IMR-90 (cell line): ENCODE results near the gene ALG1. TPM values are rescaled to one million over a fixed set of nuclear protein-coding genes. Genes with fewer than 3 reads are reported as not detected.

Experiments
- ATAC-seq: fragments of 200-7000 bp; cut with Tn5 transposase; 2 replicates; pipeline ENCODE4 v1.9.1; 2020; ENCODE audit warnings: low read depth, mild to moderate bottlenecking, moderate library complexity
- BruUV-seq: library from RNA; stranded (reverse); fragments of 400-500 nt; replicated peaks from 2 replicates; lab custom pipeline; 2021; lab: Mats Ljungman, UMichigan
- CTCF ChIA-PET: fragments of 300-600 bp; formaldehyde crosslinking; extraction: SDS; loops from one replicate; lab custom pipeline; 2021; ENCODE audit warnings: antibody characterized with exemption; lab: Yijun Ruan, JAX
- POLR2A ChIA-PET: fragments of 300-600 bp; sonication (Branson Sonifier 250); formaldehyde crosslinking; loops from one replicate; lab custom pipeline; 2022; ENCODE audit warnings: antibody characterized with exemption; ENCODE audit not compliant: unreplicated experiment; lab: Charles Lee
- DNase-seq: peaks from one replicate; pipeline ENCODE4 v3.0.0; 2013
- H2AFZ ChIP-seq: replicated peaks from 2 replicates; pipeline ENCODE3; 2013; ENCODE audit warnings: low read length, mild to moderate bottlenecking; ENCODE audit not compliant: poor library complexity
- H2AK5ac ChIP-seq: 2 replicates; pipeline ENCODE4 v1.6.1; 2013; ENCODE audit warnings: low read depth, low read length, inconsistent platforms
- H2AK9ac ChIP-seq: replicated peaks from 2 replicates; pipeline ENCODE3; 2013; ENCODE audit warnings: mild to moderate bottlenecking, low read depth, low read length, moderate library complexity; ENCODE audit not compliant: poor library complexity
- H2BK120ac ChIP-seq: 2 replicates; pipeline ENCODE4 v1.6.1; 2013; ENCODE audit warnings: low read depth, low read length, inconsistent platforms
- H2BK15ac ChIP-seq: 3 replicates; pipeline ENCODE4 v1.6.1; 2013; ENCODE audit warnings: low read depth, low read length, inconsistent platforms
- H2BK20ac ChIP-seq: 2 replicates; pipeline ENCODE4 v1.6.1; 2013; ENCODE audit warnings: low read depth, mild to moderate bottlenecking, inconsistent platforms, low read length, moderate library complexity
- H2BK5ac ChIP-seq: 2 replicates; pipeline ENCODE4 v1.6.1; 2013; ENCODE audit warnings: mild to moderate bottlenecking, low read depth, low read length, inconsistent platforms; ENCODE audit not compliant: poor library complexity, severe bottlenecking
- H3K14ac ChIP-seq: replicated peaks from 2 replicates; pipeline ENCODE4 v1.6.1; 2013; ENCODE audit warnings: low read depth, low read length, inconsistent platforms
- H3K18ac ChIP-seq: 2 replicates; pipeline ENCODE4 v1.6.1; 2013; ENCODE audit warnings: low read depth, low read length, control low read depth
- H3K23ac ChIP-seq: 2 replicates; pipeline ENCODE4 v1.6.1; 2013; ENCODE audit warnings: low read depth, low read length, inconsistent platforms
- H3K27ac ChIP-seq: 2 replicates; pipeline ENCODE4 v1.5.1; 2013; ENCODE audit warnings: mild to moderate bottlenecking, control low read depth, low read length; ENCODE audit not compliant: insufficient read depth
- H3K27me3 ChIP-seq: 2 replicates; pipeline ENCODE4 v1.6.1; 2013; ENCODE audit warnings: low read length; ENCODE audit not compliant: control insufficient read depth, insufficient read depth
- H3K36me3 ChIP-seq: 2 replicates; pipeline ENCODE4 v1.6.1; 2013; ENCODE audit warnings: low read length, mixed read lengths; ENCODE audit not compliant: control insufficient read depth, insufficient read depth
- H3K4ac ChIP-seq: 2 replicates; pipeline ENCODE4 v1.6.1; 2013; ENCODE audit warnings: low read depth, low read length, inconsistent platforms
- H3K4me1 ChIP-seq: 2 replicates; pipeline ENCODE4 v1.6.1; 2013; ENCODE audit warnings: low read length, mixed read lengths; ENCODE audit not compliant: control insufficient read depth, insufficient read depth
- H3K4me2 ChIP-seq: 2 replicates; pipeline ENCODE4 v1.6.1; 2013; ENCODE audit warnings: low read depth, mild to moderate bottlenecking, control low read depth, low read length, moderate library complexity
- H3K4me3 ChIP-seq: 2 replicates; pipeline ENCODE4 v1.5.1; 2013; ENCODE audit warnings: low read depth, mild to moderate bottlenecking, control low read depth, low read length, moderate library complexity; ENCODE audit not compliant: insufficient read depth
- H3K56ac ChIP-seq: 2 replicates; pipeline ENCODE4 v1.6.1; 2013; ENCODE audit warnings: low read length, inconsistent platforms; ENCODE audit not compliant: insufficient read depth; ENCODE audit errors: extremely low read depth
- H3K79me1 ChIP-seq, 2 experiments: 2 replicates each; pipeline ENCODE4 v1.6.1; 2013; ENCODE audit warnings: low read length in 2 of 2, inconsistent platforms in 1 of 2, low read depth in 1 of 2
- H3K9ac ChIP-seq: 2 replicates; pipeline ENCODE4 v1.6.1; 2013; ENCODE audit warnings: low read depth, low read length, control low read depth
- H3K9me1 ChIP-seq: 2 replicates; pipeline ENCODE4 v1.6.1; 2013; ENCODE audit warnings: low read length, inconsistent platforms; ENCODE audit not compliant: insufficient read depth
- H3K9me3 ChIP-seq: 2 replicates; pipeline ENCODE4 v1.6.1; 2013; ENCODE audit warnings: low read length; ENCODE audit not compliant: control insufficient read depth, insufficient read depth
- H4K20me1 ChIP-seq: 2 replicates; pipeline ENCODE4 v1.6.1; 2013; ENCODE audit warnings: low read length, inconsistent platforms; ENCODE audit not compliant: insufficient read depth
- H4K5ac ChIP-seq: 2 replicates; pipeline ENCODE4 v1.6.1; 2013; ENCODE audit warnings: mild to moderate bottlenecking, low read depth, low read length, control low read depth
- H4K8ac ChIP-seq, 2 experiments: 2 replicates each; pipeline ENCODE4 v1.6.1; 2013; ENCODE audit warnings: low read depth in 2 of 2, low read length in 2 of 2, control low read depth in 1 of 2, inconsistent platforms in 1 of 2
- H4K91ac ChIP-seq: 2 replicates; pipeline ENCODE4 v1.6.1; 2013; ENCODE audit warnings: low read depth, low read length, inconsistent platforms; ENCODE audit not compliant: insufficient read depth
- NFE2L2 ChIP-seq: fragments of 150-350 bp; IDR thresholded peaks from 2 replicates; pipeline ENCODE4 v1.6.1; 2016; ENCODE audit warnings: low read depth, mild to moderate bottlenecking, low read length
- RFX5 ChIP-seq: IDR thresholded peaks from 2 replicates; pipeline ENCODE4 v1.8.0; 2012; ENCODE audit warnings: low read depth, mild to moderate bottlenecking, low read length, moderate library complexity
- WGBS, 2 experiments: methylation state at CpG; one replicate each; pipeline versions ENCODE4 v1.1.5 to v1.1.7; 2013; ENCODE audit warnings: missing lambda C conversion rate in 2 of 2; ENCODE audit not compliant: insufficient read length in 1 of 2; ENCODE audit errors: extremely low coverage in 2 of 2; 5-methylcytosine and 5-hydroxymethylcytosine counted together
- dilution Hi-C: fragments of 300-500 bp; cut with HindIII; formaldehyde crosslinking; loops from one replicate; pipeline ENCODE4 v1.14.3; 2018; ENCODE audit warnings: low sequenced_read_pairs; ENCODE audit not compliant: unreplicated experiment
- in situ Hi-C: fragments of 300-500 bp; cut with MboI; formaldehyde crosslinking; loops from 3 replicates; pipeline ENCODE4 v1.14.3; 2019; ENCODE audit warnings: low sequenced_read_pairs, inconsistent platforms, mixed read lengths
- intact Hi-C: fragments of 100-400 bp; cut with micrococcal nuclease; formaldehyde crosslinking; loops from 2 replicates; pipeline ENCODE4 v1.10.0; 2022
- polyA plus RNA-seq, 3 experiments: library from polyadenylated mRNA; depleted of rRNA; stranded (reverse); fragments of >200 nt; gene quantifications; 2 replicates each; pipeline ENCODE4 v1.2.3, GENCODE V29; 2012; ENCODE audit warnings: low replicate concordance in 1 of 3
- total RNA-seq: library from RNA; depleted of rRNA; stranded (reverse); fragments of >200 nt; gene quantifications from 2 replicates; pipeline ENCODE4 v1.2.3, GENCODE V29; 2012

ALG1 gene
- total and polyA plus RNA-seq, 2 of the 4 experiments (the other 2 are of a cell fraction), result 30.9 to 41.0 TPM

DNA sequence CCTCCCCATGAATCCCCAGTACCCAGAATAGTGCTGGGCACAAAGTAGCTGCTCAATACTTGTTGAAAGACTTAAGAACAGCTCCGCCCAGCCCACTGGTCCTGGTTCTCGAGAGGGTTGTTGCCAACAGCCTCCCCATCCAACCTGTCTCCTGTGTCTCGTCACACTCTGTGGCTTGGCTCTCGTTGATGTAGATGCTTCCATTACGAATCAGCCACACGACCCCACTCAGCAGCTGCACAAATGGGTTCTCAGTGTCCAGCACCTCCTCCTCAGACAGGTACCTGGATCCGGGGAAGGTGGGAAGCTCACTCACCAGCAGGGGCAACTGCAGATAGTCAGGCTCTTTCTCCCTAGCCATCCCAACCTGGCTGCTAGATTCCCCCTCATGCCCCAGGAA, 40.0 kb upstream of the ALG1 start:
- peaks cover 3% of the 10 kb centered on the region; the same call in 1 of the 2 replicates for H3K4me1 ChIP-seq
- H4K5ac ChIP-seq, result no peak overlapping the region
- H3K27me3 ChIP-seq, result no peaks in the 10 kb centered on the region
- no peaks in the 10 kb centered on the region for H4K20me1 ChIP-seq
- H2BK15ac ChIP-seq, result no peak overlapping the region
- no peaks in the 10 kb centered on the region for H3K9me3 ChIP-seq
- H3K4me3 ChIP-seq, result no peak overlapping the region
- H4K91ac ChIP-seq, result no peak overlapping the region
- ATAC-seq (no peak), DNase-seq (no peak)
- H2BK20ac ChIP-seq, result no peak overlapping the region
- H3K23ac ChIP-seq, result no peak overlapping the region
- no peak overlapping the region for H3K18ac ChIP-seq
- dilution Hi-C loops, result no loop called here
- no peak overlapping the region for H2AK9ac ChIP-seq
- no peak overlapping the region for H3K56ac ChIP-seq
- H3K9ac ChIP-seq, result no peak overlapping the region
- intact Hi-C loops, result loop anchor here (5.0 kb wide), 1 partner anchor 184 kb away; the partner anchor contains the start of genes GLYR1 and UBN1
- ChIA-PET CTCF (no interaction called here), POLR2A (interaction anchor here (0.6 kb wide), 1 partner anchor 8 kb away, joined by 6 read pairs; no protein-coding TSS in a partner anchor)
- H2BK120ac ChIP-seq, result no peak overlapping the region
- 78% methylated on average over 7 of the region's 7 CpGs; no CpG with 5 or more reads in 1 of the 2 experiments for WGBS, 2 experiments
- H3K79me1 ChIP-seq, result peaks cover 3 to 13% of the 10 kb centered on the region in 2 experiments; a peak in 2 of 4 replicates
- 0 out of 2 replicates have a peak, but pooled peaks cover 1% of the 10 kb centered on the region for H3K36me3 ChIP-seq
- no peak overlapping the region for H3K14ac ChIP-seq
- no peak overlapping the region for H3K27ac ChIP-seq
- no TSS peak for BruUV-seq
- H3K4ac ChIP-seq, result no peak overlapping the region
- no peak overlapping the region for H2AFZ ChIP-seq
- no peak for TF ChIP-seq RFX5
- TF ChIP-seq NFE2L2, result no peak
- no peak overlapping the region for H3K4me2 ChIP-seq
- peaks cover 8% of the 10 kb centered on the region for H3K9me1 ChIP-seq
- no peak overlapping the region for H2BK5ac ChIP-seq
- no peak overlapping the region for H2AK5ac ChIP-seq
- in situ Hi-C loops, result no loop called here
- H4K8ac ChIP-seq, result no peak overlapping the region
